GM19025 (cell line): ENCODE results near the gene ADGRL3.
"Not testable (repeated sequence)": the region's sequence is repeated elsewhere in the genome, so short reads cannot be mapped to it uniquely, and the experiment has no call there.

Experiments
- ATAC-seq: cut with Tn5 transposase; IDR thresholded peaks from one replicate; pipeline ENCODE4 v1.9.1; 2021; ENCODE audit warnings: mild to moderate bottlenecking, low read depth, moderate library complexity; ENCODE audit not compliant: unreplicated experiment

Gene ADGRL3

GRCh38 chr4:61596606-61597340, 396.6 kb downstream of the ADGRL3 start:
- no peak for ATAC-seq

GRCh38 chr4:61603086-61603485, 403.0 kb downstream of the ADGRL3 start:
- no peak for ATAC-seq

- no peak for ATAC-seq
Observed at GRCh38 chr4:61604054-61604453, 403.9 kb downstream of the ADGRL3 start.

GRCh38 chr4:61605984-61606383, 405.9 kb downstream of the ADGRL3 start:
- no peak for ATAC-seq

GRCh38 chr4:61614231-61614630, 414.1 kb downstream of the ADGRL3 start:
- no peak for ATAC-seq

- ATAC-seq = no peak
Observed at GRCh38 chr4:61619528-61619927, 419.4 kb downstream of the ADGRL3 start.

GRCh38 chr4:61628282-61628681, 428.2 kb downstream of the ADGRL3 start:
- no peak for ATAC-seq

GRCh38 chr4:61628727-61629126, 428.6 kb downstream of the ADGRL3 start:
- ATAC-seq = no peak

GRCh38 chr4:61630548-61630947, 430.4 kb downstream of the ADGRL3 start:
- ATAC-seq = no peak

GRCh38 chr4:61638591-61638990, 438.5 kb downstream of the ADGRL3 start:
- no peak for ATAC-seq

GRCh38 chr4:61646746-61647350, 446.7 kb downstream of the ADGRL3 start:
- ATAC-seq = not testable (repeated sequence)

- no peak for ATAC-seq
Observed at GRCh38 chr4:61648264-61648663, 448.1 kb downstream of the ADGRL3 start.

- no peak for ATAC-seq
Observed at GRCh38 chr4:61657016-61657415, 456.9 kb downstream of the ADGRL3 start.

GRCh38 chr4:61661960-61662359, 461.8 kb downstream of the ADGRL3 start:
- no peak for ATAC-seq

- ATAC-seq = no peak
Observed at GRCh38 chr4:61662362-61662761, 462.2 kb downstream of the ADGRL3 start.

- no peak for ATAC-seq
Observed at GRCh38 chr4:61663310-61663709, 463.2 kb downstream of the ADGRL3 start.

GRCh38 chr4:61665649-61666048, 465.5 kb downstream of the ADGRL3 start:
- no peak for ATAC-seq

GRCh38 chr4:61666244-61666643, 466.1 kb downstream of the ADGRL3 start:
- no peak for ATAC-seq

- no peak for ATAC-seq
Observed at GRCh38 chr4:61671599-61671998, 471.5 kb downstream of the ADGRL3 start.

GRCh38 chr4:61675464-61675863, 475.3 kb downstream of the ADGRL3 start:
- no peak for ATAC-seq

- no peak for ATAC-seq
Observed at GRCh38 chr4:61678297-61678696, 478.2 kb downstream of the ADGRL3 start.

- ATAC-seq = no peak
Observed at GRCh38 chr4:61693520-61693919, 493.4 kb downstream of the ADGRL3 start.
